Measurements from ENCODE around the gene CCDC71.

DNA sequence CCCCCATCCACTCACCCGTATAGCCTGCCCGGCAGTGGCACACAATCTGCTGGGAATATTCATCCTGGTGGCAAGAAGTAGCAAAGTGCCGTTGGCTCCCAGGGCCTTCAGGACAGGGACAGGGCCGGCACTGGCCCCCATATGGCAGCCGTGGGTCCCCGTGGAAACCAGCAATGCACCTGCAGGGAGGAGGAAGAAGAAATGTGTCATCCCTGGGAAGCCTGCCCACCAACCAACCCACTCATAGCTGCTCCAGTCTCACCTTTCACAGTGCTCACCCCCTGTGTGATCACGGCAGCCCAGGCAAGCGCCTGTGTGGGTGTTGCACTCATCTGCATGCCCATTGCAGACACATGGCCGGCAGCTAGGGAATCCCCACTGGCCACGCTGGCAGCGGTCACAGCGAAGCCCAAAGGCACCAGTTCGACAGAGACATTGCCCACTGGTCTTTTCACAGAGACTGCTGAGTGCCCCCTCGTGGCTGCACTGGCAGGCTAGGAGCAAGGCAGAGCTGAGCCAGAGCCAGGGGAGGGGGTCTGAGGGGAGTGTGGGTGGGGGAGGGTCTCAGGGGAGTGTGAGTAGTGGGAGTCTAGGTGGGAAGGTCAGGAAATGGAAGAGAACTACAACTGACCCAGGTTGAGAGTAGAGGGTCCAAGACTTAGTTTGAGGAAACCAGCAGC, 41.0 kb downstream of the CCDC71 start:
- TF ChIP-seq, protein P1, sequence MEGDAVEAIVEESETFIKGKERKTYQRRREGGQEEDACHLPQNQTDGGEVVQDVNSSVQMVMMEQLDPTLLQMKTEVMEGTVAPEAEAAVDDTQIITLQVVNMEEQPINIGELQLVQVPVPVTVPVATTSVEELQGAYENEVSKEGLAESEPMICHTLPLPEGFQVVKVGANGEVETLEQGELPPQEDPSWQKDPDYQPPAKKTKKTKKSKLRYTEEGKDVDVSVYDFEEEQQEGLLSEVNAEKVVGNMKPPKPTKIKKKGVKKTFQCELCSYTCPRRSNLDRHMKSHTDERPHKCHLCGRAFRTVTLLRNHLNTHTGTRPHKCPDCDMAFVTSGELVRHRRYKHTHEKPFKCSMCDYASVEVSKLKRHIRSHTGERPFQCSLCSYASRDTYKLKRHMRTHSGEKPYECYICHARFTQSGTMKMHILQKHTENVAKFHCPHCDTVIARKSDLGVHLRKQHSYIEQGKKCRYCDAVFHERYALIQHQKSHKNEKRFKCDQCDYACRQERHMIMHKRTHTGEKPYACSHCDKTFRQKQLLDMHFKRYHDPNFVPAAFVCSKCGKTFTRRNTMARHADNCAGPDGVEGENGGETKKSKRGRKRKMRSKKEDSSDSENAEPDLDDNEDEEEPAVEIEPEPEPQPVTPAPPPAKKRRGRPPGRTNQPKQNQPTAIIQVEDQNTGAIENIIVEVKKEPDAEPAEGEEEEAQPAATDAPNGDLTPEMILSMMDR (IDR thresholded peaks at IDR 0.05): no peak
- no peak for TF ChIP-seq POLR2AphosphoS5 (IDR thresholded peaks at IDR 0.05)
- TF ChIP-seq POLR2A (IDR thresholded peaks at IDR 0.05): no peak
- TF ChIP-seq EP300 (IDR thresholded peaks at IDR 0.05): no peak
